Cardiac muscle cell (in vitro differentiated cells and primary cell): ENCODE results near the gene SLC12A5. TPM values are rescaled to one million over a fixed set of nuclear protein-coding genes. Genes with fewer than 3 reads are reported as not detected.
"Not testable (repeated sequence)": the region's sequence is repeated elsewhere in the genome, so short reads cannot be mapped to it uniquely, and the experiment has no call there.

Source experiments
- DNase-seq, 2 donors: peaks; one replicate each; pipeline versions ENCODE4 v3.0.0 to v3.0.0-alpha.2; 2010 to 2017; ENCODE audit warnings: low read depth in 1 of 2, low spot score in 1 of 2
- H3K27ac ChIP-seq: fragments of 200-600 bp; sonication (generic); 2 replicates; pipeline ENCODE4 v1.5.1; 2016
- H3K27me3 ChIP-seq: fragments of 200-600 bp; sonication (generic); 2 replicates; pipeline ENCODE4 v1.6.0; 2016; ENCODE audit warnings: control low read depth
- H3K36me3 ChIP-seq: fragments of 200-600 bp; sonication (generic); 2 replicates; pipeline ENCODE4 v1.5.1; 2016; ENCODE audit warnings: control low read depth
- H3K4me1 ChIP-seq: fragments of 200-600 bp; sonication (generic); 2 replicates; pipeline ENCODE4 v1.8.1; 2017; ENCODE audit warnings: low read depth, mild to moderate bottlenecking, mixed run types
- H3K4me3 ChIP-seq: fragments of 200-600 bp; sonication (generic); 2 replicates; pipeline ENCODE4 v1.5.1; 2016; ENCODE audit warnings: mild to moderate bottlenecking
- H3K9me3 ChIP-seq: fragments of 200-600 bp; sonication (generic); 2 replicates; pipeline ENCODE4 v1.5.1; 2017; ENCODE audit warnings: low read depth, mild to moderate bottlenecking, control low read depth
- CTCF ChIP-seq: IDR thresholded peaks from 2 replicates; pipeline ENCODE4 v1.5.1; 2012; ENCODE audit warnings: low read depth, mild to moderate bottlenecking, low read length
- polyA plus RNA-seq: library from polyadenylated mRNA; unstranded; fragments of >200 nt; fragmentation: Nextera tagmentation; extraction: Ambion mirVana; gene quantifications from 2 replicates; pipeline ENCODE4 v1.2.1, GENCODE V29; 2016
- total RNA-seq: library from RNA; depleted of rRNA; stranded (reverse); fragments of >200 nt; gene quantifications from 2 replicates; pipeline ENCODE4 v1.2.3, GENCODE V29; 2016

SLC12A5 gene
- total and polyA plus RNA-seq, 2 experiments from 2014 or later = 8.3 to 27.9 TPM

DNA sequence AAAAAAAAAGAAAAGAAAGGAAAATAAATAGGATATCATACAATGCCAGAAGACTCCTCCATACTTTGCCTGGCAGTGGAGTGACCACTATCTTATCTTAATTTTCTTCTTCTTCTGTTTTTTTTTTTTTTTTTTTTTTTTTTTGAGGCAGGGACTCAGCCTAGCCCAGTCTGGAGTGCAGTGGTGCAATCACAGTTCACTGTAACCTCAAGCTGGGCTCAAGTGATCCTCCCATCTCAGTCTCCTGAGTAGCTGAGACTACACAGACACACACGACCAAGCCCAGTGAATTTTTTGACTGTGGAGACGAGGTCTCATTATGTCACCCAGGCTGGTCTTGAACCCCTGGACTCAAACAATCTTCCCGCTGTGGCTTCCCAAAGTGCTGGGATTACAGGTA, 37.4 kb upstream of the SLC12A5 start:
- H3K9me3 ChIP-seq = no peaks in the 10 kb centered on the region
- DNase-seq = peak in 1 of 2 donors; percentile 11
- H3K27me3 ChIP-seq = no peaks in the 10 kb centered on the region

DNA sequence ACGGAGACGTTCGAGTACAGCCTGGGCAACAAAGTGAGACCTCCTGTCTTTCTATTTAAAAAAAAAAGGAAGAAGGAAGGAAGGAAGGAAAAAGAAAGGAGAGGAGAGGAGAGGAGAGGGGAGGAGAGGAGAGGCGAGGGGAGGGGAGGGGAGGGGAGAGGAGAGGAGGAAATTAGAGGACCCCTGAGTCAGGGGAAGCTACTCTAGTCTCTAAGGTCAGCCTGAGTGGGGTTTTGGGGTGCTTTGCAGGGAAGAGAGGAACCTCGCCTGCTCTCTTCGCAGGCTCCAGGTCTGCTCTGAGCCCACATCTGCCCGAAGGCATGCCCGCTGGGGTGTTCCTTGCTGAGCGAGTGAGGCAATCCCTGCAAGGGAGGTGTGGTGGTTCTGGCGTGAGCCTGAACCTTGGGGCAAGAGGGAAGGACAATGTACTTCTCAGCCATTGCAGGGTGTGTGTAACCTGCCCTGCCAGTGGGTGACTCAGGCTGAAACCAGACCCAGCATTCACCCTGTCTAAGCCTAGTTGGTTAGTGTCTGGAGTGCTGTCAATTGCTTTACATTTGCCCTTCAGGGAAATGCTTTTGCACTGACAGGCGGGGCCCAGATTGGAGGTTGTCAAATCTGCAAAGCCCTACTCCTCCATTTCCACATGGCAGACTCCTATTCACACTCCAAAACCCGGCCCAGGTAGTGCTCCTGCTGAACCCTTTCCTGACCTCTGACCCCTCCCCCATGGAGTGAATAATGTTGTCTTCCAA, 35.6 kb upstream of the SLC12A5 start:
- Histone ChIP-seq H3K9me3 (no peaks in the 10 kb centered on the region), H3K36me3 (no peaks in the 10 kb centered on the region), H3K27me3 (no peaks in the 10 kb centered on the region), H3K4me3 (no peak overlapping the region), H3K27ac (no peak overlapping the region), H3K4me1 (no peaks in the 10 kb centered on the region)
- DNase-seq = peak in 1 of 2 donors; percentile 44
- TF ChIP-seq CTCF = no peak

More for the DNA sequence above, 37.4 kb upstream of the SLC12A5 start:
- TF ChIP-seq CTCF = no peak
- no peak overlapping the region for H3K4me3 ChIP-seq
- no peaks in the 10 kb centered on the region for H3K4me1 ChIP-seq
- H3K27ac ChIP-seq = no peak overlapping the region
- no peaks in the 10 kb centered on the region for H3K36me3 ChIP-seq

DNA sequence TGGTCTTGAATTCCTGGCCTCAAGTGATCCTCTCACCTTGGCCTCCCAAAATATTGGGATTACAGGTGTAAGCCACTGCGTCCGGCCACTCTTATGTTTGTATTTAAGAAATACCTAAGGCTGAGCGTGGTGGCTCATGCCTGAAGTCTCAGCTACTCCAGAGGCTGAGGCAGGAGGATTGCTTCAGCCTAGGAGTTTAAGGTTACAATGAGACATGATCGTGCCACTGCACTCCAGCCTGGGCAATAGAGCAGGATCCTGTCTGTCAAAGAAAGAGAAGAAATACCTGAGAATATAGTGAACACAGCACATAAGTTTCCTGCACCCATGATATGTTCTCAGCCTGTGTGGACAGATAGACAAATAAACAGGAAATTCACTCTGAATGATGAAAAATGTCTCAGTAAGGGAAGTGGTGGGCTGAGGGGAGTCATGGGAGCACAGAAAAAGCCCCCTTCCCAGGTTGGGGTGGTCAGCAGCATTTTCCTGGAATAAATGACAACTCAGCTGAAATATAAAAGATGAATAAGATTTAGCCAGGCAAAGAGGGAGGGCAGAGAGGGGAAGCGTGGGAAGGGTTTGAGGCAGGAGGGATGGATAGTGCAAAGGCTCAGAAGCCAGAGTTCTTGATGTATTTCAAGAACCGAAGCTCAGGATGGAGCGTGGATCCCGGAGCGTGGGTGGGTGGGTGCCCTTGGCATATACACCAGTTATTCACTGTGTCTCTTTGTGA, 34.1 kb upstream of the SLC12A5 start:
- TF ChIP-seq CTCF = no peak
- Histone ChIP-seq H3K4me3 (no peak overlapping the region), H3K27ac (no peak overlapping the region), H3K27me3 (no peaks in the 10 kb centered on the region), H3K9me3 (no peaks in the 10 kb centered on the region), H3K36me3 (no peaks in the 10 kb centered on the region), H3K4me1 (no peaks in the 10 kb centered on the region)
- no peak for DNase-seq

GRCh38 chr20:45995495-45996097, 33.4 kb upstream of the SLC12A5 start:
- H3K4me3 ChIP-seq, H3K4me1 ChIP-seq, H3K9me3 ChIP-seq, DNase-seq, H3K27me3 ChIP-seq, H3K27ac ChIP-seq, H3K36me3 ChIP-seq: not testable (repeated sequence)

DNA sequence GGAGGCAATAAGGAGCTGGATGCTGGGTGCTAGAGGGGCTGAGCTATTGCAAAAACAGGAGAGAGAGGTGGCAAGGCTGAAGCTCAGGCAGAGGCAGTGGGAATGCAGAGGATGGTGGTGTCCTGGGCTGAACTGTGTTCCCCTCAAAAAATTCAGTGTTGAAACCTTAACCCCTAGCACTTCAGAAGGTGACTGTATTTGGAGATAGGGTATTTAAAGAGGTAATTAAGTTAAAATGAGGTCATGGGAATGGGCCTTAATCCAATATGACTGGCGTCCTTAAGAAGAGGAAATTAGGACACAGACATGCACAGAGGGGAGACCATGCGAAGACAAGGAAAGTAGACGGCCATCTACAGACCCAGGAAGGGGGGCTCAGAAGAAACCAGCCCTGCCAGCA, 31.8 kb upstream of the SLC12A5 start:
- H3K4me3 ChIP-seq = no peak overlapping the region

More for the DNA sequence above, 31.8 kb upstream of the SLC12A5 start:
- no peak for TF ChIP-seq CTCF
- no peaks in the 10 kb centered on the region for H3K27me3 ChIP-seq
- no peaks in the 10 kb centered on the region for H3K36me3 ChIP-seq
- no peak overlapping the region for H3K27ac ChIP-seq
- H3K9me3 ChIP-seq = no peaks in the 10 kb centered on the region
- H3K4me1 ChIP-seq = peaks cover 8% of the 10 kb centered on the region
- no peak for DNase-seq
